GDM1 (cell line): ENCODE data around the gene ADD3.
A peak's percentile ranks its signal among the peaks of the same experiment; 100 is the strongest.
"Not testable (repeated sequence)": the region's sequence is repeated elsewhere in the genome, so short reads cannot be mapped to it uniquely, and the experiment has no call there.

Experiments used
- DNase-seq: peaks from one replicate; lab custom pipeline; 2025; lab: John Stamatoyannopoulos, UW

Gene ADD3

DNA sequence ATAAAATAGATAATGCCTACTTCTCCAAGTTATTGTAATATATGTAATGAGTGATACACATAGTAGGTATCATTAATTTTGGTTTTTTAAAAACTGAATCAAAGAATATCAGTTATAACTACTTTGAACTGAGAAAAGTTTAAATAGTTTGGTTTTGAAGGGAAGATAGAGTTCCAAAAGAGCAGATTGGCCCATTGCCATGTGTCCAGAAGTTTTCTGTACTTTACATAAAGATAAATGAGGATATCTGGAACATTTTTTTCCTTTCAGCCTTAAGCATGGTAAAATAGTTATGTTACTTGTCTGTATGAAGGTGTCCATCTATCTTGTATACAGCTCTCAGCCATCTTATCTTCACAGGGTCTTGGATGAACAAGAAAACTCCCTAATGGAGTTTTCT lies 101.7 kb downstream of the ADD3 start:
- DNase-seq: no peak

DNA sequence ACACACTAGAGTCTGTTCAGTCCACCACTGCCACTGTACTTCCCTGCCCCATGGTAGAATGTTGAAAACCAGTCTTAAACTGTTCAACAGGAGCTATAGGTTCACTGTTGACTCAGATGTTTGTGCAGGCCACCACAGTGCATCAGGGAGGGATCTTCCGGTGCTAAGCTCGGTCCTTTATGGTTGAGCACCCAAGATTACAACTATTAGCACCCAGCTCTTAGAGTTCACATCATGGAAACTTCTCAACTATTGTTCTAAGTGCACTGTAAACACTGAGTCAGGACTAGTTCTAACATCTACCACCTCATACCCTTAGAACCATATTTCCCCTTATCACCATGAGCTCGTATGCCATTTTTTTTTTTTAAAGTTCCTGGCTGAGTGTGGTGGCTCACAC lies 102.6 kb downstream of the ADD3 start:
- DNase-seq: no peak

DNA sequence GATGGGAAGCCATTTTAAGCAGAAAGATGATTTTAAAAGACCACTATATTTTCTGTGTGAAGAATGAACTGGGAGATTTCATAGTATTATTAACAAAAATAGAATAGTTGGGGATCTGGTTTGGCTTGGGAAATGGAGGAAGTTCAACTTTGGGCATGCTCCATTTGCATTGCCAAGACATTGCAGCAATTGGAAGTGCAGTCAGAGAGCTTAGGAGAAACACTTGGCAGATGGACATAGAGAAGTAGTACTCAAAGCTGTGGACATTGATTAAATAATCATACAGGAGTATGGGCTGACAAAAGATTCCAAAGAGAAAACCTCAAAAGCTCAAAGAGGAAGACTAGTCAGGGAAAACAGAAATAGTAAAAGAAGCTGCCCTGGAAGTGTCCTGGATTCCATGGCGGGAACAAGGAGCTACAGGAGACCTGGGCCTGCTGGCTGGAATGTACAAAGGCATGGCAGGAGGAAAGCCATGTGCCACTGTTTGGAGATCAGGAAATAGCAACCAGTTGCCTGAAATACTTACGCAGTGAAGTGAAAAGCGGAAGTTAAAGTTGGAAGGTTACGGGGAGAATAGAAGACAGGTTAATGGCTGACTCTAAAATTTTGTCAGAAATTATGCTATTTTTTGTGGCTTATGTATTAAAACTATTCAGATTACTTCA lies 106.0 kb downstream of the ADD3 start:
- DNase-seq: no peak

DNA sequence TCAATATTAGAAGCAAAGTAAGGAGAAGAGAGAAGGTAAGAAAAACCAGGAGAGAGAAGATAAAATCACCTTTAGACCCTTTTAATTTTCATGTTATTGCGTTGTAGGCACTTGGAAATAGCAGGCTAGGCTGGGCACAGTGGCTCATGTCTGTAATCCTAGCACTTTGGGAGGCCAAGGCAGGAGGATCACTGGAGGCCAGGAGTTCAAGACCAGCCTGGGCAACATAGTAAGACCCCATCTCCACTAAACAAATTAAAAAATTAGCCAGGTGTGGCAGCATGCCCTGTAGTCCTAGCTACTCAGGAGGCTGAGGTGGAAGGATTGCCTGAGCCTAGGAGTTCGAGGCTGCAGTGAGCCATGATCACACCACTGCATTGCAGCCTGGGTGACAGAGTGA lies 106.9 kb downstream of the ADD3 start:
- not testable (repeated sequence) for DNase-seq

DNA sequence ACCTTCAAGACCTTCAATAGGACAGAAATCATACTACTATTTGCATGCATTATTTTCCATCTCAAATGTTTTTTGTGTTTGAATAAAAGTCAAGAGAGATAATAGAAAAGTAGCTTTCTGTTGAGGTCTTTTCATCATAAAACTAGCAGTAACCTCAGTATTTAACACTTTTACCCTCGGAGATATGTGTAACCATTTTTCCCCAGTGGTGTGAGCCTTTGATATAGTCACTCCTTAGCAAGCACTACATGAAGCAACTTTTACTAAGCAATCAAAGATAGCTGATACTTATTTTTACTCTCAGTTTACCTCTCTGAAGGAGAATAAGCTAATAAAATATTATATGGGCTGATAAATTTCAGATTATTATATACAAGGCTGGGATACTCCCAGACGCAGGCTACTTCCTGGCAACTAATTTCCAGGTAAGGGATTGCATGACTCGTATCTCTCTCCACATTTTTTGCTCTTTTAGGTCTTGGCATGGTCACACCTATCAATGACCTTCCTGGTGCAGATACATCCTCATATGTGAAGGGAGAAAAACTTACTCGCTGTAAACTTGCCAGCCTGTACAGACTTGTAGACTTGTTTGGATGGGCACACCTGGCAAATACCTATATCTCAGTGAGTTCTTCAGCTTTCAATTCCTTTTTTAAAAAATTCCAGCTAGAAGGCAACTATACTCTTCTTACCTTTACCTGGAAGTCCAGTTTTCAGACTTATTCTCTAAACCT lies 108.2 kb downstream of the ADD3 start:
- no peak for DNase-seq

DNA sequence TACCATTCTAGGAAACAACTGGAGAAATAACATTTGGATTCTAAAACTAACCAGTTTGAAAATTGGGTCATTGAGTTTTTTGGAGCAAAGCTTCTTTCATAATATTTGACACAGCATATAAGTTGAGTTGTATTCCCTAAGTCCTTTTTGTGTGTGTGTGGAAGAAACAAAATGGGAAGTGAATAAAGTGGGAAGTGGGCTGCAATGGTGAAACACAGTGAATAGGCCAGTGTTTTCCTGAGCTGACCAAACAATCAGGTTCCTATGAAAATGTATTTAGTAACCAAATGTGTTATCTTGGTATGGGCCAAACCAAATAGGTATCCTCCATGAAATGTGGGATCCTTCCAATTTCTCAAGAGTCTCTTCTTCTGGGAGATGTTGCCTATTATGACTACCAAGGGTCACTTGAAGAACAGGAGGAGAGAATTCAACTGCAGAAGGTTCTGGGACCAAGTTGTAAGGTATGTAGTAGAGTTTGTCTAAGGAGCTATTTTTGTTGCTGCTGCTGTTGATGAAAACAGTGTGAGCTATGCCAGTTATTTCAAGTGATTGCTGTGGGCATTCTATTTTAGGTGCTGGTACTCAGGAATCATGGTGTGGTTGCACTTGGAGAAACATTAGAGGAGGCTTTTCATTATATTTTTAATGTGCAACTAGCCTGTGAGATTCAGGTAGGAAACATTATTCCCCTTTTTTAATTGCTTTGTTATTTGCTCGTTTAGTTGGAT lies 111.3 kb downstream of the ADD3 start:
- no peak for DNase-seq

DNA sequence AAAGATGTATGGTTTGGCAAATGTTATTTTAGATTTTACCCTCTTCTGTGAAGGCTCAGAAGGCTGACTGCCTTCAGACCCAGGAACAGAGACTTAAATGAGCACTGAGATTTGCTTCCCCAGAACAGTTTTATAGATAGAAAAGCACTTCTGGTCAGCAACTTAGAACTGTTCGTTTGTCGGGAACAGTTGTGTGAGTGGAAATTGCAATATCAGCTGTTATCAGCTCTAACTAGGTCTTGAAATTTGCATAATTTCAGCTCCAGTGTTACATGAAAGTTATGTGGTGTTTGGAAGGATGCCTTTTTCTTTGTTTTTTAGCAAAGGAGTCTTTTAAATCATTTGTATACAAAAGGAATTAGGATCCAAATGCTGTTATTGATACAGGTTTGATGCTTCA lies 115.8 kb downstream of the ADD3 start:
- DNase-seq: no peak

DNA sequence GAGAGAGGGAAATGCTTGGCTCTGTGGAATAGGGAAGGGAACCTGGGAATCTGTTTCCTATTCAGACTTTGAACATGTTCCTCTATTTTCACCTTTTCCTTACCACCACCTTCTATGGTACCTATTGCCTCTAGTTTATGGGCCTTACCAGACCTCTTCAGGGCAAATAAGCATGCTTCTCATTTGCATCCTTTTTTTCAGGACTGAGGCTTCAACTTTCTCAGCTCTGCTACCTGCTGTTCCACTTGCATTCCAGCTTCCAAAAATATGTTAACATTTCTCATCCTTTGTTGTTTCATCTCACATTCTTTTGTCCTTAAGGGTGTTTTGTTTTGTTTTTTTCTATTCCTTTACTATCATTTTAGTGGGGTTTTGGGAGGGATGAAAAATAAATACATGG lies 121.7 kb downstream of the ADD3 start:
- DNase-seq: no peak

DNA sequence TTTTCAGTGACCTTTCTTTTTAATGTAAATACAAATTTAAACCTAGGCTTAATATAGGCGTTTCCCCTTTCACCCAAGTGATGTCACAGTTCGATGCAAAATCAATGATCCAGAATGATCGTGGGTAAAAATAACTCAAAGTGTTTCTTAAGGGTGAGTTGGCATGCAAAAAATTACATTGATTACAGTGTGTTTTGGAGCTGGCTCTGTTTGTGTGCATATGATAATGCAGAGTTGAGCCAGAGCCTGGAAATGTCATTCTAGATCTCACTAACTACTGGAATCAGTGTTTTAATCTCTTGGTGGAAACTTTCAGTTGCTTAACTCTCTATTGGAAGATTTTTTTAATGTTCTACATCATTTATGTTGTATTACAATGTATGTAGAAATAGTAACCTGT lies 127.1 kb downstream of the ADD3 start:
- no peak for DNase-seq

DNA sequence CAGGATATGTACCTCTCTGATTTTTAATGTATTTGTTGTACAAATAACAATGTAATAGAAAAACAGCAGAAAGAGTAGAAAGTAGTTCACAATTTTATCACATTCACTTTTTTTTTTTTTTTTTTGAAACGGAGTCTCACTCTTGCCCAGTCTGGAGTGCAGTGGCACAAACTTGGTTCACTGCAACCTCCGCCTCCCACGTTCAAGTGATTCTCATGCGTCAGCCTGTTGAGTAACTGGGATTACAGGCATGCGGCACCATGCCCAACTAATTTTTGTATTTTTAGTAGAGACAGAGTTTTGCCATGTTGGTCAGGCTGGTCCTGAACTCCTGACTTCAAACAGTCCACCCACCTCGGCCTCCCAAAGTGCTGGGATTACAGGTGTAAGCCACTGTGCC lies 128.1 kb downstream of the ADD3 start:
- DNase-seq: not testable (repeated sequence)

DNA sequence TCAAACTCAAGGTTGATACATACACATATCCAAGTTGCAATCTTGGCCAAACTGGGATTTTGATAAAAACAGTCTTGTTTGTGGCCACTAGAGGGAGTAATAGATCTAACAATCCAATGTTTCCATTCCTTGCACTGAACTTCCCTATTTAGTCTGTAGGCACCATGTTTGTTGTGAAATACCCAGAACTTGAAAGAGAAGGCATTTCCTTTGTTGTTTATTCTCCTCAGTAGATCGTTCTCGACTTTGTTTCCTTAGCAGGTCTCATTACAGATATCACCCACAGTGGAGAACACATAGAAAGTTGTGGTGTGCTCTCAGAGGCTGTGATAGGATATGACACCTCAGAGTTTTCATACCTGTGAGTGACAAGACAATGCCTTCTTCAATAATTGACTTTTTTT lies 129.4 kb downstream of the ADD3 start:
- peak; percentile 63 for DNase-seq

DNA sequence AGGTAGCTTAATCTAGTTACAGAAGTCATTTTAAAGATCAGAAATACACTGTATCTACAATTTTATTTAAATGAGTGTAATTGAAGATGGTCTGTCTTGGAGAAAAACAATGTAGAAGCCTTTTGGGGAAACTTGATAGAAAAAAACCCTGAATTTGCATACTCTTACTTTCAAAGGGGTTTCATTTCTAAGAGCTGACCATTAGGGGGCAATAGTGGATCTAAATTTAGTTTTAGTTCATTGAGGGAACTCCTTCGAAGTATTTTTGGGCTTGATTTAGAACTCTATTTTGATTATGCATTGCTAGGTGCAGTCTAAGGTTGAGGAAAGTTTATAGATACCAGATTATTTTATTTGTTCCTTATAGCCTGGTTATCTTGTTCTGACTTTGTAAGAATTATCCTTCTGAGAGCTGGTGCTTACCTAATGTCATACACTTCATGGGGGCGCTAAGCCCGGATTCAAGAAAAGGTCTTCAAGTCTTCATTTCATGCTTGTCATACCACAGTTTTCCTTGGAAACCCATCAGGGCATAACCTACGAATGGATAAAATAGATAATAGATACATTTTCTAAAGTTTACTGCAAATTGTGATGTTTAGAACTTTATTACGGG lies 130.5 kb downstream of the ADD3 start:
- peak; percentile 41 for DNase-seq

DNA sequence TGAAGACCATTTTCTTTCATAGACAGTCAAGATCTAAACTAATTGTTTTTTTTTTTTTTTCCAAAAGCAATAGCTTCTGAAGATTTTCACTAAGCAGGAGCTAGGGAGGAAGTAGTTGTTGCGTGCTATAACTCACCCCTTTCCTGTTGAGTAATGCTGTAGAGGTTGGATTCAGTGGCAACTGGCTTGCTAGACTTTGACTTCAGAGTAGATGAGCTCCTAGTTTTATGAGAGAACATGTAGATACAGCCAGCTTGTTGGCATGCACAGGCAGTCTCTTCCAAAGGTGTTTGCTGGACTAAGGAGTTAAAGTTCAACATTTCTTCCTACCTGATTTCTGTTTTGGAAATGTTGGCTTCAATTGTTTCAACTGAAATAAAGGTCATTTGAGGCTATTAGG lies 133.4 kb downstream of the ADD3 start:
- peak; percentile 59 for DNase-seq

DNA sequence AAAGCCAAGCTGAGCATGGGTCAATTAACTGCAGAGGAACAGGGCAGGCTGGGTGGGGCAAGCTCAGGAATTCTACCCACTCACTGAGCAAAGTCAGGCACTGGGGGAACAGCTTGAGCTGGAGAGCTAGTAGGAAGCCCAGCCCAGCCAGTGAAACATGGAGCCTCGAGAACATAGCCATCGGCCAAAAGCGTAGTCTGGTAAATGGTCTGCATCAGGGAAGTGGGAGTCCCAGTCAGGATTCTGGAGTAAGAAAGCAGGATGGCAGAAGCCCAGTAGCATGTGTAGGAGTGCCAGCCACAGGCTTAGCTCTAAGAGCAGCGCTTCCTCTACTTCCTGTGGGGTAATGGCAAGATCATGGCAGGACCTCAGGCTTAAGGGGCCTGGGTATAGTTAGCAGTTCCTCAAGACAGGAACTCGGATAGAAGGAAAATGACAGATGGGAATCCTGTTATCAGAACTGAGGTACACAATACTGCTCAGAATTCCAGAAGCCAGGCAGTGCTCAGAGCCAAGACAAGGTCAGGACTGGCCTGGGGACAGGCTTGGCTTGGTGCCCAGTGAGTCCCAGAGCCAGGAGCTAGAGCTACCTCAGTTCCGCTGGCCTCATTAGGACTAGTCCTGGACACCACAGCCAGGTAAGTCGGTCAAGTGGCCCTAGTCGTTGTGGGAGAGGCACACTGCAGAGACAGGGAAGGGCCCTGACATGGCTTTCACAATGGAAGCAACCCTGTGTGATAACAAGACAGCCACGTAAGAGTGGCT lies 134.3 kb downstream of the ADD3 start:
- DNase-seq: peak; percentile 71

DNA sequence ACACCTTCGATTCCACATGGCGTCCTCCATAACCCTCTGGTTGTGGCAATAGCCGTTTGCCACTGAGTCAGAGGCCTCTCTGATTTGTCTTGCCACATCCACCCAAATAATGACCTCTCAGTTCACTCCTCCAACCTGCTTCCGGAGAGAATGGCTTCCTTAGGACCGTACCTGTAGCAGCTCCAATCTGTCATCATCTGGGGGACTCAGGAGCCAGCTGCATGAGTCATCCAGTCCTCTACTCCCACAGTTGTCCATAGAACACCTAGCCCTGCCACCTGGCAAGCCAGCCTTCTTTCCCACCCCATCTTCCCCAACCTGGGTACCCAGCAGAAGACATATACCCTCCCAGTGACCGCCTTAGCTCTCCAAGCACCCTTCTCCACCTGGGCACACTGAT lies 135.2 kb downstream of the ADD3 start:
- DNase-seq: no peak

DNA sequence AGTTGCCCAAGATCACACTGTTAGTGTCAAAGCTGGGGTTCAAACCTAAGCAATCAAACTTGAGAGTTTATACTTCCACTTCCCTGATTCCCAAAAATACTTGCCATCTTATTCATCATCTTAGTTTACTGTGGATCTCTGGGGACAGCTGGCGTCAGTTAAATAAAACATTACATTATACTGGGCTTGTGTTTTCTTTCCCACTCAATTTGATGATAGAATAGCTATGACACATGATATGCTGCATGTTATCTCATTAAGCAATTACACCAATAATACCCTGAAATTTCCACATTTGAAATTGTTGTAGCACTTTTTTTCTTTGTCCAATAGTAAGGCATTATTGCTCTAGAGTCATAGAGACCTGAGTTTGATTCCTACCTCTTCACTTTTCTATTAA lies 136.7 kb downstream of the ADD3 start:
- DNase-seq: no peak

DNA sequence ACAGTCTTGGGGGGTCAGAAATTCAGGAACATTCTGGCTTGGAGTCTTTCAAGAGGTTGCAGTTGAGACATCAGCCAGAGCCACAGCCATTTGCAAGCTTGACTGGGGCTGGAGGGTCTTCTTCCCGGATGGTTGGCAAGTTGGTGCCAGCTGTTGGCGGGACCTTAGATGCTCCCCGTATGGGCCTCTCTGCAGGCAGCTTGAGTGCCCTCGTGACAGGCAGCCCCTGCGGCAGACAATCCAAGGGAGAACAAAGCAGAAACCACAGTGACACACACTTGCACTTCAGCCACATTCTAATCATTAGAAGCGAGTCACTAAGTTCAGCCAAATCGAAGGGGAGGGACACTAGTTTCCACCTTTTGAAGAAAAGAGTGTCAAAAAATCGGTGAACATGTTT lies 140.2 kb downstream of the ADD3 start:
- DNase-seq: peak; percentile 31

DNA sequence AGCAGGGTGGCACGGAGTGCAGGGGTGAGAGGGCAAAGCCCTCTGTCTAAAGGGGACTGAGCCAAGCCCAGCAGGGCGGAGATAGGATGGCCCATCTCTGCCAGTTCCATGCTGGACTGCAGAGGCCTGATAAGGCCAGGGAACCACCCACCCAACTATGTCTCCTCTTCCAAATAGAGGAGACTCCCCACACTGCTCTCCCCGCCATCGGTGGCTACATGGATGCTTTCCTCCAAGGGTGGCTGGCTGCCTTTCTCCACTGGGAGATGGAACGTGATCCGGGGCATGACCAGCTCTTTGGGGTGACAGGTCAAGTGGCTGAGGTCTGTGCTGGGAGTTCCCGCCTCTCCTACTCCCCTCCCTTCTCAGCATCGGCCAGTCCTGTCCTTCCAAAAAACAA lies 141.5 kb downstream of the ADD3 start:
- no peak for DNase-seq

DNA sequence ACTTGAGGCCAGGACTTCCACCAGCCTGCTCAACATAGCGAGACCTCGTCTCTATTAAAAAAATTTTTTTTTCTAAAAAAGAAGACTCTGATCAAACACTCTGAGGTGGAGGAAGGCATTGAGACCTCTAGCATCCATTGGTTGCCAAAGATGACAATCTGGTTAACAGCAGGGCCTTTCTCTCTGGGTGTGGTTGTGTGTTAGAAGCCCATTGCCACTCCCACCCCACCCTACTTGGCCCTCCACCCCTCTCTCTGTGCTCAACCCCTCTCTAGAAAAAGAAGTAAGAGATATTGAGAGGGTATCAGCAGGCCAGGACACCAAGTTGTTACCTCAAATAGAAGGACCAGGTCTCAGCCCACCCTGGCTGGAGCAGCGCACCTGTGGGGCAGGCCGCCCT lies 142.3 kb downstream of the ADD3 start:
- DNase-seq: no peak

DNA sequence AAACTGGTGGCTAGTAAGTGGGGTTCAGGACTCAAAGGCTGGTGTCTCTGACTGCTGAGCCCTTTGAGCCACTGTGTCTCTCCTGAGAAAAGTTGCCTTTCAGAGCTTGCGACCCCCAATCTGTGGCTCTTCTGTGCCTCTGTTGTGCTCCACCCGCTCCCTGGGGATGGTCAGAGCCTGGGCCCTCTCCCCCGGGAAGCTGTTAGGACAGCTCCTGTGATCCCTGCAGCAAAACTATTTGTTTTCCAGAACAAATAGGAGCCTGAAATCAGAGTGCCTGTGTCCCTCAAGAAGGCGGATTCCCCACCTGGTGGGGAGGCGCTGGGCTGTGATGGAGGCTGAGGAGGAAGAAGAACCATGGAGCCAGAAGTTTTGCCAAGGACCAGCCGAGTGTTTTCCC lies 143.2 kb downstream of the ADD3 start:
- no peak for DNase-seq

DNA sequence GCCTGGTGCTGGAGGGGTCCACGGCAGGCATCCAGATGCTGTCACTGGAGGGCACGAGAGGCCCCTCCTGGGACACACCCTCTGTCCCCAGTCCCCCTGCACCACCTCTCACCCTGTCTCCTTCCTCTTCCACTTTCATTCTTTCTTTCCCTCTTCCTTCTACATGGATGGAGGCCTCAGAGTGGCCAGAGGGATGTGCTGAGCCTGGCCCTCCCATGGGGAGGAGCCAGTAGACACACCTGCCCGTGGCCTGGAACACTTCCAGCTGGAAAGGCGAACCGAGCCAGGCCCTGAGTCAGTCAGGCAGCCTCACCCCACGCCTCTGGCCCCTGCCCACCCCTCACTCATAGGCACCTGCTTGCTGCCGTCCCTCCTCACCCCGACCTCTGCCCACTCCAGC lies 143.7 kb downstream of the ADD3 start:
- DNase-seq: no peak

DNA sequence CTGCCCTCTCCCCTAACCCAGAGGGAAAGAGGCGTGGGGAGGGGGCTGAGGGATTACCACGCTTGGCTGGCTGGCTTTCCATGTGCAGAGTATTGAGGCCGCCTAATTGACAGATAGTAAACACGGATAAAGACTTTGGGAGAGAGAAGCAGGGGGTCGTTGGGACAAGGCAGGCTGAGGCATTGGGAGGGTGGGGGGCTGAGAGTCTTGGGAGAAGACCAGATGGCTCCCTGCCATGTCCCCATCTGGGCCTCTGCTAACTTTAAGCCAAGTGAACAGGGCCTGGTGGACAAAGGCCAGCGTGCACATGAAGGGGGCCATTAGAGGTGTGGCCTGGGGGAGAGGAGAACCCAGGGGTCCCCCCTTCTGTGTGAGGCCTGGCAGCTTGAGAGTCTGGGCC lies 144.2 kb downstream of the ADD3 start:
- DNase-seq: no peak
